Left ventricle myocardium inferior (tissue), 1 donor: ENCODE results near the gene CUL1. TPM values are rescaled to one million over a fixed set of nuclear protein-coding genes. Genes with fewer than 3 reads are reported as not detected.

Experiments
- DNase-seq: peaks from one replicate; pipeline ENCODE4 v3.0.0-alpha.2; 2020
- H3K27ac ChIP-seq: fragments of 200-600 bp; replicated peaks from 2 replicates; pipeline ENCODE4 v1.8.0; 2021
- H3K27me3 ChIP-seq: fragments of 200-600 bp; 2 replicates; pipeline ENCODE4 v1.8.0; 2021; ENCODE audit warnings: low read depth
- H3K36me3 ChIP-seq: fragments of 200-600 bp; 2 replicates; pipeline ENCODE4 v1.8.0; 2021
- H3K4me1 ChIP-seq: fragments of 200-600 bp; 2 replicates; pipeline ENCODE4 v1.8.0; 2021
- H3K4me3 ChIP-seq: fragments of 200-600 bp; 2 replicates; pipeline ENCODE4 v1.8.0; 2021; ENCODE audit warnings: mild to moderate bottlenecking, moderate library complexity
- H3K9me3 ChIP-seq: fragments of 200-600 bp; replicated peaks from 2 replicates; pipeline ENCODE4 v1.8.0; 2021
- intact Hi-C: fragments of 100-400 bp; cut with micrococcal nuclease; formaldehyde crosslinking; loops from one replicate; pipeline ENCODE4 v1.11.0; 2022
- total RNA-seq: library from RNA; stranded (reverse); fragmentation: NEBNext Ultra II Directional; extraction: Animal tissue kit (Norgen Biotek cat#: 25700); gene quantifications from one replicate; pipeline ENCODE4 v1.2.1, GENCODE V29; 2021
- TF ChIP-seq, protein P1 (sequence below): fragments of 200-600 bp; IDR thresholded peaks from 2 replicates; pipeline ENCODE4 v1.8.0; 2021; ENCODE audit warnings: antibody characterized with exemption, mild to moderate bottlenecking, borderline replicate concordance
- donor health status: DM: no; HTN: yes; CAD: no; lungs with severe emphysema.

Gene CUL1
- total RNA-seq, 1 donor from 2014 or later = 48.2 TPM

DNA sequence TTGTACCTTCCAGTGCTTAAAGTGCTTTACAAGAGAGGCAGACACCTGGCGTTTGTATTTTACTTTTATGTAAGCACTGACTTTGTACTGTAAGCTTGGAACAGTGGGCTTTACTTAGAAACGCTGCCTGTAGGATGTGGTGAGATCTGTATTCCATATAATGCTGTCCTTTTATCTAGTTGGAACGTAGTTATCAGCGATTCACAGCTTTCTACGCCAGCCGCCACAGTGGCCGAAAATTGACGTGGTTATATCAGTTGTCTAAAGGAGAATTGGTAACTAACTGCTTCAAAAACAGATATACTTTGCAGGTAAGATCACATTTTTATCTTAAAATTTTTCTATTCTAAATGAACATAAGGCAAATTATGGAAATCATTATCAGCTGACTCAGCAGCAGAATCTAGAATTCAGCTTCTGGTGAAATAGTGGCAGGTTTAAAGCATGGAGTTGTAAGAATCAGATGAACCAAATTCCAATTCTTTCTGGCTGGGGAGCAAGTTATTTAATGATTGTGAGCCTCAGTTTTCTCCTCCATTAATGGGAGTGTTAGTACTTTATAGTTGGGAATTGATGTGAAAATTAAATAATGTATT lies 91.5 kb downstream of the CUL1 start:
- Histone ChIP-seq H3K9me3 (peaks cover 8% of the 10 kb centered on the region), H3K27me3 (no peaks in the 10 kb centered on the region), H3K36me3 (peaks cover 99% of the 10 kb centered on the region), H3K4me1 (no peaks in the 10 kb centered on the region), H3K27ac (no peak overlapping the region), H3K4me3 (no peak overlapping the region)
- intact Hi-C loops = no loop called here
- TF ChIP-seq, protein P1, sequence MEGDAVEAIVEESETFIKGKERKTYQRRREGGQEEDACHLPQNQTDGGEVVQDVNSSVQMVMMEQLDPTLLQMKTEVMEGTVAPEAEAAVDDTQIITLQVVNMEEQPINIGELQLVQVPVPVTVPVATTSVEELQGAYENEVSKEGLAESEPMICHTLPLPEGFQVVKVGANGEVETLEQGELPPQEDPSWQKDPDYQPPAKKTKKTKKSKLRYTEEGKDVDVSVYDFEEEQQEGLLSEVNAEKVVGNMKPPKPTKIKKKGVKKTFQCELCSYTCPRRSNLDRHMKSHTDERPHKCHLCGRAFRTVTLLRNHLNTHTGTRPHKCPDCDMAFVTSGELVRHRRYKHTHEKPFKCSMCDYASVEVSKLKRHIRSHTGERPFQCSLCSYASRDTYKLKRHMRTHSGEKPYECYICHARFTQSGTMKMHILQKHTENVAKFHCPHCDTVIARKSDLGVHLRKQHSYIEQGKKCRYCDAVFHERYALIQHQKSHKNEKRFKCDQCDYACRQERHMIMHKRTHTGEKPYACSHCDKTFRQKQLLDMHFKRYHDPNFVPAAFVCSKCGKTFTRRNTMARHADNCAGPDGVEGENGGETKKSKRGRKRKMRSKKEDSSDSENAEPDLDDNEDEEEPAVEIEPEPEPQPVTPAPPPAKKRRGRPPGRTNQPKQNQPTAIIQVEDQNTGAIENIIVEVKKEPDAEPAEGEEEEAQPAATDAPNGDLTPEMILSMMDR = no peak
- no peak for DNase-seq

DNA sequence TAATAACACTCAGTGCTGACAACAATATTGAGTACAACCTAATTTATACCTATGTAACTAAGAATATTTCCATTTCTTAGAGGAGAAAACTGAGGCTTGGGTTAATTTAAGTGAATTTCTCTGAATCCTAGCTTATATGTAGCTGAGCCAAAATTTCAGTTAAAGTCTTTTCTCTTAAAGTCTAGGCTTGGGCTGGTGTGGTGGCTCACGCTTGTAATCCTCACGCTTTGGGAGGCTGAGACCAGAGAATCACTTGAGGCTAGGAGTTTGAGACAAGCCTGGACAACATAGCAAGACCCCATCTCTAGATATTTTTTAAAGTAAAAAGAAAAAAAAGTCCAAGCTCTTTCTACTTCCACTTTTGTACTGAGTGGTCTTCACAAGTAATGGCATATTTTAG lies 92.1 kb downstream of the CUL1 start:
- Histone ChIP-seq H3K27ac (no peak overlapping the region), H3K36me3 (peaks cover 100% of the 10 kb centered on the region), H3K9me3 (peaks cover 8% of the 10 kb centered on the region), H3K27me3 (no peaks in the 10 kb centered on the region), H3K4me1 (no peaks in the 10 kb centered on the region), H3K4me3 (no peak overlapping the region)
- intact Hi-C loops = no loop called here
- no peak for DNase-seq
- TF ChIP-seq, protein P1 = no peak

DNA sequence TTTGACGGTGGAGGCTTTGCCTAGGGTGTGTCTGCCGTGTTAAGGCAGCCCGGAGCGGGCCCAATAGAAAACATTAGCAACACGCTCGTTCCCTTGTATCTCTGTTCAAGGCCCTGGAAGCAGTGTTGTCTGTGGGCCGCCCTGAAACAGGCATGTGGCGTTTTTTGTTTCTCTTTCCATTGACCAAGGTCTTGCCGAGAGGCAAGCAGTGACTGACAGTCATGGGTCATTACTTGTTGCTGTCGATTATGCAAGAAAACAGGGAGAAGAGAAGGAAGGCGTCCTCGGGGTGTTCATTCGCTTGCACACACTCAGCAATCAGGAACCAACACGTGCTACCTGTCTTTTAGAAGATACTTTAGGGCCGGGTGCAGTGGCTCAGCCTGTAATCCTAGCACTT lies 92.8 kb downstream of the CUL1 start:
- H3K4me3 ChIP-seq = no peak overlapping the region
- H3K36me3 ChIP-seq = peaks cover 100% of the 10 kb centered on the region
- intact Hi-C loops = no loop called here
- H3K4me1 ChIP-seq = no peaks in the 10 kb centered on the region
- no peak overlapping the region for H3K27ac ChIP-seq
- DNase-seq = no peak
- TF ChIP-seq, protein P1 = no peak
- H3K27me3 ChIP-seq = no peaks in the 10 kb centered on the region
- H3K9me3 ChIP-seq = peaks cover 8% of the 10 kb centered on the region

DNA sequence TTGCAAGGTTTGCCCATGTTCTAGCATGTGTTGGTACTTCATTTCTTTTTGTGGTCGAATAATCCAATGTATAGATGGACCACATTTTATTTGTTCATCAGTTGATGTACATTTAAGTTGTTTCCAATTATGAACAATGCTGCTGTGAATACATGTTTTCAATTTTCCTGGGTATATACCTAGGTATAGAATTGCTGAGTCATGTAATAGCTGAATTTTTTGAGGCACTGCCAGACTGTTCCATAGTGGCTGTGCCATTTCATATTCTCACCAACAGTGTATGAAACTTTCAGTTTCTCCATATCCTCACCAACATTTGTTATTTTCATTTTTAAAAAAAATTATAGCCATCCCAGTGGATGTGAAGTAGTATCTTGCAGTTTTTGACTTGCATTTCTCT lies 94.9 kb downstream of the CUL1 start:
- Histone ChIP-seq H3K36me3 (peaks cover 100% of the 10 kb centered on the region), H3K27ac (no peak overlapping the region), H3K9me3 (peaks cover 8% of the 10 kb centered on the region), H3K4me1 (no peaks in the 10 kb centered on the region), H3K27me3 (no peaks in the 10 kb centered on the region), H3K4me3 (no peak overlapping the region)
- TF ChIP-seq, protein P1 = no peak
- intact Hi-C loops = no loop called here
- no peak for DNase-seq

DNA sequence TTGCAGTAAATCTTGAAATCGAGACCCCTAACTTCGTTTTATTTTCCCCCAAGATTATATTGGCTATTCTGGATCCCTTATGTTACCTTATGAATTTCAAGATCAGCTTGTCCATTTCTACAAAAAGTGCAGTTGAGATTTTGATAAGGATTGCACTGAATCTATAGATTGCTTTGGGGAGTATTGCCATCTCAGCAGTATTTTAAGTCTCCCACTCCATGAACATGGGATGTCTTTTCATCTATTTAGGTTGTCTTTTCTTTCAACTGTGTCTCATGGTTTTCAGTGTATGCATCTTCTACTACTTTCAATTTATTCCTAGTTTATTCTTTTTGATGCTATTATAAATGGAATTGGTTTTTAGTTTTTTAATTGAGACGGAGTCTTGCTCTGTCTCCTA lies 95.8 kb downstream of the CUL1 start:
- Histone ChIP-seq H3K27me3 (no peaks in the 10 kb centered on the region), H3K27ac (no peak overlapping the region), H3K4me3 (no peak overlapping the region), H3K36me3 (peaks cover 100% of the 10 kb centered on the region), H3K9me3 (peaks cover 8% of the 10 kb centered on the region), H3K4me1 (no peaks in the 10 kb centered on the region)
- no peak for DNase-seq
- TF ChIP-seq, protein P1 = no peak
- intact Hi-C loops = no loop called here

- TF ChIP-seq, protein P1 = no peak
- Histone ChIP-seq H3K27me3 (no peaks in the 10 kb centered on the region), H3K36me3 (peaks cover 100% of the 10 kb centered on the region), H3K4me1 (no peaks in the 10 kb centered on the region), H3K9me3 (peaks cover 8% of the 10 kb centered on the region), H3K27ac (no peak overlapping the region), H3K4me3 (no peak overlapping the region)
- DNase-seq = no peak
- intact Hi-C loops = no loop called here
Measured at GRCh38 chr7:148796841-148797240, 98.1 kb downstream of the CUL1 start.
